NCI-H2171 (cell line): ENCODE results near the gene NRXN3.

Experiments used
- DNase-seq: peaks from one replicate; lab custom pipeline; 2025; lab: John Stamatoyannopoulos, UW

NRXN3 gene

DNA sequence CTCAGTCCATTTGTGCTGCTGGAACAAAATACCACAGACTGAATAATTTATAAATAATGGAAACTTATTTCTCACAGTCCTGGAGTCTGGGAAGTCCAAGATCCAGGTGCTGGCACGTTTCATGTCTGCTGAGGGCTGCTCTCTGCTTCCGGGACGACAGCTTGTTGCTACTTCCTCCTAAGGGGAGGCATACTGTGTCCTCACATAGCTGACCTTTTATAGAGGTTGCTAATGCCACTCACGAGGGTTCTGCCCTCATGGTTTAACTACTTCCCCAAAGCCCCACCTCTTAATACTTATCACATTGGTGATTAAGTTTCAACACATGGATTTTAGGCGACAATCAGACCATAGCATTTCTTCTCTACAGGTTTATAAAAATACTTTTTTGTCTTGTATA lies 411.1 kb downstream of the NRXN3 start:
- DNase-seq, result no peak

DNA sequence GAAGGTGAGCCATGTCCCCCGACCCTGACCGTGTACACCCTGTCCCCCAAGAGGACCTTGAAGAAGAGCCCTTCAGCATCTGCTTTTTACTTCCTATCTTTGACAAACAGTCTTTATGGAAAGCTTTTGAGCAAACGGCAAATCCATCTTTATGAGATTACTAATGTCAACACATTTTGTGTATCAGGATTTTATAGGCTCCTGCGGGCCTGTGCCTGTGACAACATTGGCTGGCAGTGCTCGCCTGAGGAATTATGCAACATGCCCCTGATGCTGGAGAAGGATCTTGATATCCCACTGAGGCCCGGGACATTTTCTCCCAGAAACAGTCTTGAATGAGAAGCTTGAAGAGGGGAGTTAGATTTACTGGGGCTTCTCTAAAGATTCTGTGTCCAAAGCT lies 416.5 kb downstream of the NRXN3 start:
- DNase-seq, result no peak

DNA sequence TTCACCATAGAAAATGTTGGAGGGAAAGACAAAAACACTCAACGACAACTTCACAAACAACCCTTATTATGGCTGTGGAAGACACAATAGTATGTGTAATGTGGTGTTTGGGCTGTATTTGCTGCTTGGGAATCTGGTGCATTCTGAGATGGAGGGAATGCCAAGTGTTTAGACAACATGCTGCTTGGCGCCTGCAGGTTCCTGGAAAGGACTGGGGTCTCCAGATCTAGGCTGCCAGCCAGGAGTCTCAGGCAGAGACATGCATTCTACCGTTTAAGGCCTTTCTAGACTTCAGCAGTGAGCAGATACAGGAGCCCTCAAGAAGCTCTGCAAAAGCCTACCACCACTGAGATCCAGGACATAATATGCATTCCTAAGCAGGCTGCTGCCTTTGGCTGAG lies 418.7 kb downstream of the NRXN3 start:
- no peak for DNase-seq

DNA sequence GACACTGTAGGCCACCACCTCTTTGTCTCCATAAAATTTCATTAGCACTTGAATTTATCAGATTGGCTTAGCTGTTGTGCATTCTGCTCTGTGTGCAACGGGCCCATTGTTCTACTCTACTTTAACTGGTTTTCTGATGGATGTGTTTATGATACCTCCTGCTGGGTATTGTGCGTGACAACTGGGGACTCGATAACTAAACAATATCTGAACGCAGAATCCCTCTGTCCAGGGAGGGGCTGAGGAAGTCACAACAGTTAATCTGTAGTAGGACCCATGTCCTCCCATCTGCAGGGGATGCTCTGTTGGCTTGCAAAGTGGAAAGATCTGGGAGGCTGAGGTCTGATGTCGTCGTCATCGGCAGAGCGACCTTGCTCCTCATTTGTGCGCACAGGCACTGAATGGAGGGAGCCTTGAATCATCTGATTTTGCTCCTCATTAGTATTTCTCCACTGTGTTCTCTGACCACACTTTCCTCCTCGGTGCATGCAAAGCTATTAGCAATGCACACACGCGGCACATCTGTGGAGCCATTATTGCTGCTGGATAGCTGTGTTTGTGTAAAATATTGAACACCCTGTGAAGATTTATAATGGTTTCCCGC lies 422.5 kb downstream of the NRXN3 start:
- DNase-seq, result no peak

DNA sequence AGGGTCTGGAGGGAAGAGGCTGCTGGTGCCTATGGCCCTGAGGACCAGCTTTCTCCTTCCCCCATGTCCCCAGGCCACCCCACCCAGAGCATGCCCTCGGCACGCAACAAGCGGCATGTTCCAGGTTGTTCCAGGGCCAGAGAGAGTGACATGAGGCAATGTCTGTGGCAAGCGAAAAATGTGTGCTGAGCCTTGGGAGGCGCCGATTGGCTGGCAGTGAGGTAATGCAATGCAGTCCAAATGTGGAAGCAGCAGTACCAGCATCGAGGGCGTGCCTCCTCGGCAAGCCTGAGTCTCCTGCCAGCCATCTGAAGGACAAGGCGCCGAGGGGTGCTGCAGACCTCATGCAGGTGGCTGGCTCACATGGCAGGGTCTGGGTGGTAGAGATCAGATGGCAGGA lies 423.8 kb downstream of the NRXN3 start:
- DNase-seq, result no peak

DNA sequence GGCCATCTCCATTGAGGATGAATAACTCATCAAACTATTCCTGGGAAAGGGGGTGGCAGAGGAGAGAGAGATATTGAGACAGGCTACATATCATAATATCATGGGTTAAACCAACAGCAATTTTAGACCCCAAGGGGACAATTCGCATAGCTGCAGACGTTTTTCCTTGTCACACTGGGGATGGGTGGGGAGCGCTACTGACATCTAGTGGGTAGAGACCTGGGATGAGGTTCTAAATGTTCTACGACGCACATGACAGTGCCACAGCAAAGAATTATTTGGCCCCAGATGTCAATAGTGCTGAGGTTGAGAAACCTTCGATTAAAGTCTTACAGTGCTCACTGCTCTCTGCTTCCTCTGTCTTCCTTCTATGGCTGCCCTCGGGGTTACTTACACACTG lies 425.6 kb downstream of the NRXN3 start:
- peak; percentile 54 for DNase-seq

DNA sequence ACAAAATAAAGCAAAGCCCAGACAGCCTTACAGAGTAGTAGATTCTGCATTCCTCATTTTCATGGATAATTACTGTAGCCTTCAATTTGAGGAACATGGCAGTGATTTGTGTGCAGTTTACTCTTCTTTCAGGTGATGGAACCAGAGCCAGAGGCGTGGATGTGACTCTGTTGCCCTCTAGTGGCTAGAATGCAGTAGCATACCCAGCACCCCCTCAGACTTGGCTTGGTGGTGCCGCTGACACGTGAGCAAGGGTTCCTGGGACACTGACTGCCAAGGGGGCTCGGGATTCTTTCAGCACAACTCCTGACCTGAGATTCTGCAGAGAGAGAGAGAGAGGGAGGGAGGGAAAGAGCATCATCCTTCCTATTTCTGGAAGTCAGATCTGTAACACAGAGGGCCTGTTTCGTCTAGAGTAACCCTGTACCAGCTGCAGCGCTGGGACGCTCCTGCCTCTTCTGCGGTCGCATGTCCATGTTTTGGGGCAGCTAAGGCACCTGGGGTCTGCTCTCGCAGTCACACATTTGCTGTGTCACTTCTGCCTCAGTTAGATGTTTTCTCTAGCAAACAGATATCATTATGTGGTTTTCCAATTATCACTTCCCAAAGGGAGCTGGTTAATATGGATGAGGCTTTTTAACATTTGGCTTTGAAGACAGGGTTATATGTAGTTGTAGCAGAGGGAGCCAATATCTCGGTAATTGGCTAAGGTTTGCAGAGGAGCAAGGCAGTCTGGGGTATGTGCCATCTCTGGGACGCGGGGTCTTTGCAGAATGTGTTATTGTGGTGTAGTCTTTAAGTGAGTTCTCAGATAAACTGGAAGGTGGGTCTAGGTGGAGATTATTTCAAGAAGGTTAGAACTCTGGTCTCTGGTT lies 428.1 kb downstream of the NRXN3 start:
- peak; percentile 68 for DNase-seq

DNA sequence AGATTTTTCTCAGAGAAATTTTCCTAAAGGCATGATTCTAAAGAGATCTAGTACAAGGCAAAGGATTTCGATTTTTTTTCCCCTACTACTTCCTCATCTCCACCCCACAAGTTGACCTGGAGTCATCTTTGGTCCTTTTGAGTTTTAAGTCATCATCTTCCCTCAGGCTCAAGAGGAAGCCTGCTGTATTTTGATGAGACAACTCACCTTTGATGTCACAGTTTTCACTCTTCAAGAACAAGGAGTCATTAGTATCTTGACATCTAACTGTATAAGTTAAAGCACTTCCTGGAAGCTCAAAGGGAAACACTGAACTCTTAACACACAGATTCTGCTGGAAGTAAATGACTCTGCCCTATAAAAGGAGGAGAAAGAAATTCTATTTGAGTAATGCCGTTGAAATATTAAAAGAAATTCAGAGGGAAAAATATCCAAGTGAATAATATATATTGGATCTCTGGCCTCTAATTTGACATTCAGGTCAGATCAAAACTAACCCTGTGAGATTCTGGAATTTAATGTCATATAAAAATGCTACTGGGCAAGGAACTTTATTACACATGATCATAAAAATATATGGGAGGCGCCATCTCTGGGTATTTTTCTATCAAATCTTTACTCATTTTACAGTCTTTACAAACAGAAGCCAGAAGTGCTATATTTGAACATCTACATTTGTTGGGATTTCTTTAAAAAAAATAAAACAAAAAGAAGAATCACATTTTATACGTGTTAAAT lies 435.0 kb downstream of the NRXN3 start:
- DNase-seq, result no peak

DNA sequence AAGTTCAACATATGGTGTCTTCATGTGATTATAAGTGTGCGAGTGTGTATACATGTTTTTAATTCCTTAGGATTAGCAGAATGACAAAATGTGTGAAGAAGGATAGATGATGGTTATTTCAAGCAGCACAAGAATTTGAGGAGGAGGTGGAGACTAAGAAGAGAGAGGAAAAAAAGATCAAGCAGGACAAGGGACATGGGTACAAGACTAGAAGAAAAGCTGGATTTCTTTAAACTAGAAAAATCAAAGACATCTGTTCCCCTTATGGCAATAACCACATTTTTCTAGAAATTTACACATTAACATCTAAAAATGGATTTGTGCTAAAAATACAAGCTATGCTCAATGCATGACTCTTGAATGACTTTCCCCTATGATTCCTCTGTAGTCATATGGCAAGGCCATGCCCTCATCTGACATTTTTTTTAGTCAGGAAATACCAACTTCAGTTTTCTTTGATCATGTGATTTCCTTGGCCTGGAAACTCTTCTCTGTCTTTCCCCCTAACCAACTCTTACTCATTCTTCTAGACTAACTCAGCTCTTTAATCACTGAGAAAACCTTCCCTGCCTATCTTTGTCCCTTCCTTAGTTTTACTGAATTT lies 435.8 kb downstream of the NRXN3 start:
- no peak for DNase-seq

DNA sequence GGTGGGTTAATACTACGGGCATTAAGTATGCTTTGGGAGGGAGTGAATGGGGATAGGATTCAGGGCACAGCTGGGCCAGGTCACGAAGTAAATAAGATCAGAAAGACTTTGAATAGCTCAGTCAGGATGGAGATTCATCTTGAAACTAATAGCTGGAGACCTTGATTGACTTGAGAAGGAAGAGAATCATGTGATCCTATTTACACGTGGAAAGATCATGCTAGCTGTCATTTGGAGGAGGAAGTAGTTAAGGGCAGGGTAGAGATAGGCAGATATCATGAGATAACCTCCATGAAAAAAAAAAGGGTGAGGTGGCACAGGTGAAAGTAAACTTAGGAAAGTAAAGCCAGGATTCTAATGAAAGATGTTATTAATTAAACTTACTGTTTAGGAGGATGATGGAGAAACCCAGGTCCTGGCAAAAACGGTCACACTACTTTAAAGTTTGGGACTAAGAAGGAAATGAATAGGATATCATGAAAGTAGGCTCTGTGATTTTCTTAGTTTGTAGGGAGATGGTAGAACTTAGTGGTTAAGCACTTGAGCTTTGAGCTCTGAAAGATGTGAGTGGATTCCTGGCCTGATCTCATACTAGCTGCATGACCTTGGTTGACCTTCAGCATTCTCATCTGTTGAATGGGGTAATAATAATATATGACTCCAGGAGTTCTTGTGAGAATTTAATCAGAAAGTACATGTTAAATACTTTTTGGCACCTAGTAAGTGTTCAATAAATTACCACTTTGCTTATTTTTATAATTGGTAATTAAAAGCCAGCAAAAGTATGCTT lies 439.0 kb downstream of the NRXN3 start:
- no peak for DNase-seq

DNA sequence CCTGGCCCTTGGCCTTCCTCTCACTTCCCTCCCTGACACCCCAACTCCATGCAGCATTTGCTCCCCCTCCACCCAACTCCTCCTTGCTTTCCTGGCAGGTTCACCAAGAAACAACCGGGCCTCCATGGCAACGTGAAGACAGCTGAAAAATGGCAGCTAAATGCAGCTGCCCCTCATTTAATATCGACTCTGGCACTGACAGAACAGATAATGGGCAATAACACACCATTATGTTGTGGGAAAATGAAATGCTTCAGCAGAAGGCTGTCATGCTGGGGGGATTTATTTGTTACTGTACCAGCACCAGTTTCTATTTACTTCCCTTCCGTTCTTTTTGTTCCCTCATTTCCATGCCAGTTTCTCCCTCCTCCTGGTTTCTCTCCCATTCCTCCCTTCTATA lies 440.8 kb downstream of the NRXN3 start:
- DNase-seq, result no peak

DNA sequence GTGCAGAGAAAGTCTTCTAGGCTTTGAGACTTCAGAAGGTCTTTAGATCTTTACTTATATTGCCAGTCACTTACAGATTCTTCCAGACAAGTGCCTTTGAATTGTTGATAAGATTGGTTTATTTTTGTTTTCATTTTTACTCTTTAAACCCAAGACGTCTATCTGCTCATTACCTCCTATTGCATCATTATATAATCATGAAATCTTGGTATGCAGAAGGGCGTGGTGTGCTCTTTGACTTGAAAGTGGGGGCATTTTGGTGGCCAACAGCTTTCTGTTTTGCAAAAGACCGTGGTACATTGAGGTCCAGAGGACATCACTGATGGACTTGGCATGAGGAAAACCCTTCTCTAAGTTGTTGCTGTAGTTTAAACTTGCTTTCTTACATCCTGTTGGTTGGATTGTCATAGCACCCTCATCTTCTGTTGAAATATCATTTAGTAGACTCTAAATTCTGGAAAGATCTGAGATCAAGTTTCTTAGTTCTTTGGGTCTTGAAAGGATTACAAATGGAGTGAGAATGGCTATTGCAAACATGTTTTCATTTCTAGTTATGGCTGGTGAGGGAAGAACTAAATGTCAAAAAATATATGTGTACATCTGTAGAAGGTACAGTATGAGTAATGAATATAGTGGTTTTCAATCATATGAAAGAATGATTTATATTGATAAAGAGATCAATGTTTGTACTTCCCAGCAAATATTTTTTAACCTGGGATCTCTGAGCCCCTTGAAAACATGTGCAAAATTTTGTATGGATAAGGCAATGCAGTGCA lies 441.8 kb downstream of the NRXN3 start:
- no peak for DNase-seq

DNA sequence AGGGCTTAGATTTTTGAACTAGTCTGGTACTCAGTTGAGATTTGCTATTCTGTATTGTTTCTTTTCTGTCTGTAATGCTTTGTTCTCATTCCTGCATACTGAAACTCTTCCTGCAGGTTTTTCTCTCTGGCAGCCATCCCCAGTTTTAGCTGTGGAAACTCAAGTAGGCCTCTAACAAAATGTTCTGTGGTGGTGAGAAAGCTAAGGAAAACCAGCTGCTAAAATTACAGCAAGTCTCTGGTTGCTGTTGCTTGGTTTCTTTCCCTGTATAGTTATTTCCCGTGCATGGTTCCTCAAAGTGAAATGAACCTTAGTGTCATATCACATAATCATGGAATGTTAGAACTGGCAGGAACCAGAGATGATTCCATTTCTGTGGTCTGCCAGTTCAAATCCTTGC lies 442.5 kb downstream of the NRXN3 start:
- DNase-seq, result no peak

DNA sequence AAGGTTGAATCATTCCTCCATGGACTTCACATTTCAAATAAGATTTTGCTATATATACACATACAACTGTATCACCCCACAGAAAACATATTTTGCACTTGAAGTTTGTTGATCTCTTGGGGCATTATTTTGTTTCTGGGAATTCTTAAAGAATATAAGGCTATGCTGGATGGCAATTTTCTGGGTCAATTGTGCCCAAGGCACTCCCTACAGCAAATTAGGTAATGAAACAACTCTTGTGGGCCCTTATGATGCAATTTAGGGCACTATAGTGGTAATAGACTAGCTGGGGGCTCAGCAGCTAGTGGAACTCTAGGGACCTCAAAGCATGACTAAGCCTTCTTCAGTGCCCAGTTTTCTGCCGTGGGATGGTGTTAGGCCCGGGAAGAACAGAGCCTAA lies 444.4 kb downstream of the NRXN3 start:
- no peak for DNase-seq

DNA sequence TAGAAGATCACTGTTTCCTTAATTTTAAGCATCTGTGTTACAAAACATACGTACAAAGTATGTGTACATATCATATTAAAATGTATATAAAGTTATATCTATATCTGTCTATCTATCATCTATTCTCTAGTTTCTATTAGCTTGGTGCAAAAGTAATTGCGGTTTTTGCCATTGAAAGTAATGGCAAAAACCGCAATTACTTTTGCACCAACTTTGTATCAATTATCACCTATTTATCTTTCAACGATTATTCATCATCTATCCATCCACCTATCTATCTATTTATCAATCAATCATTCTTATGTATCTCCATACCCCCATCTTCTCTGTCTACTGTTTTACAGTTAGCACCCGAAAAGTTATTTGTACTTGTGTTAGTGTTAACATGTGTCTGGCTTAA lies 447.6 kb downstream of the NRXN3 start:
- no peak for DNase-seq

DNA sequence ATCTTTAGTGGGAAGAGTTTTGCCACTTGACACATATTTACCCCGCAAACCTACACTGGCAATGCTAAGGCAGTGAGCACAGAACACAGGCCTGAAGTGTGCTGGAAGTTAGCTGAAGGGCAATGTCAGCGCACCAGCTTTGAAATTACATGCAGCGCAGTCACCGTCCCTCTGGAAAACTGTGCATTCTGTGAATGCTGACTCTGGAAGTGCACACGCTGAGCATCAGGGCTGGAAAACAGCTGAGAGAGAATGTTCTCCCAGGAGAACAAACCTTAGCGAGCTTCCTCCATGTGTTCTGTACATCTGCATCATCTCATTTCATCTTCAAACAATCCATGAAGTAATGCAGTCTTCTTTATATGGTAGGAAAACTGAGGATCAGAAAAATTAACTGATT lies 448.2 kb downstream of the NRXN3 start:
- no peak for DNase-seq

DNA sequence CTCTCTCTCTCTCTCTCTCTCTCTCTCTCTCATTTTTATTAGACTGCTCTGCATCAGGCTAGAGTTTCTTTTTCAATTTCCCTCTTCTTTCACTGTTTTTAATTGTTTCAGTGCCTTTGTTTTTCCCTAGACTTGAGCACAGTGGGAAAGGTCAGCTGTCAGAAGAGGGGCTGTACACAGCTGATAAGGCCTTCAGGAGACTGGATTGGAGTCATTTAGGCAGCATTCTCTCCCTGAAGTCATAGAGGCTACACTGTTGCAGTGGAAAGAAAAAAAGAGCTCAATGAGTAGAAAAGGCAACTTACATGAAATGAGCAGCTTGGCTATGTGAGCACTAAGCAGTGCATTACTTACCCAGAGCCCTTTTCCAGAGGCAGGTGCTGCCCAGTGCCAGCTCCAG lies 456.9 kb downstream of the NRXN3 start:
- DNase-seq, result no peak

DNA sequence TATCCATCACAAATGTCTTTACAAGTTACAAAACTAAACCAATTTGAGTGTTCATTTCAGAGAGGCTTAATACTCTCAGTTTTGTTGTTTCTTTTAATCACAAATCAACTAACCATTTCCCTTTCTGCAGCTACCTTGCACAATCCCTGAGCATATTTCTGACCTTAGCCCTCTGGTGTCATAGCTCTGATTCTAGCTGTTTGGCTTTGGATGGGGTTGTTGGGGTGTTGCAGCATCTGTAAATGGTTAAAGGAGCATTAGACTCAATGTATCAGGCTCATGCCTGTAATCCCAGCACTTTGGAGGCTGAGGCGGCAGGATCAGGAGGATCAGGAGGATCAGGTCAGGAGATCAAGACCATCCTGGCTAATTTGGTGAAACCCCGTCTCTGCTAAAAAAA lies 461.4 kb downstream of the NRXN3 start:
- DNase-seq, result no peak

DNA sequence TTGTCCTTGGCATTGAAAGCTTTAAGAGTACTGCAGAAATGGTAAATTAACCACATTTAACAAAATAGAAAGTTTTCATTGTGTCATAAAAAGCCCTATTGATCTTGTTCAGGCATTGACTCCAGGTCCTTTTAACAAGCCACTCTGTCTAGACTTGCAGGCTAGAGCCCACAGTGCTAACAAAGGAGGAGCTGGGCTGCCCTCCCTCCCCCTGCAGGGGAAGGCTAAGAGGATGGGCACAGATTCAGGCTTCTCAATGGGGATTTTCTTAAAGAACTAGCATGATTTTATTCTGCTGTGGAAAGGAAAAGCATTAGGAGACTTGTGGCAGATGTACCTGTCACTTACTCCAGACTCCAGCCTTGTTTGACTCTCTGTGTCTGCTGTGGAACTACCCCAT lies 463.6 kb downstream of the NRXN3 start:
- DNase-seq, result no peak

DNA sequence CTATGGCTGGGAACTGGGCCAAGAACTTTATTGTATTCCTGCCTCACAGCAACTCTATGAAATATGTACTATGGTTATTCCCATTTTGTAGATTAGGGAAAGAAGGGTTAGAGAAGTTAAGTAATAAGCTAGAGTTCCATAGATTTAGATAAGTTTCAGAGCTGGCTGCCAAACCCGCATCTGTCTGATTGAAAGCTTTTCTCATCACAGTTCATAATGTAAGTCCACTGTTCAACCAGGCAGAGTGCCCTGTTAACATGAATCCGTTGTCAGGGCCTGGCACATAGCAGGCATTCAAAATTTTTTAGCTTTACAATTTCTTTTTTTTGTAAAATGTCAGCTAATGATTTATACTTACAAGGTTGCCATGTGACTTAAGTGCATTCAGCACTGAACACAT lies 467.3 kb downstream of the NRXN3 start:
- DNase-seq, result no peak

DNA sequence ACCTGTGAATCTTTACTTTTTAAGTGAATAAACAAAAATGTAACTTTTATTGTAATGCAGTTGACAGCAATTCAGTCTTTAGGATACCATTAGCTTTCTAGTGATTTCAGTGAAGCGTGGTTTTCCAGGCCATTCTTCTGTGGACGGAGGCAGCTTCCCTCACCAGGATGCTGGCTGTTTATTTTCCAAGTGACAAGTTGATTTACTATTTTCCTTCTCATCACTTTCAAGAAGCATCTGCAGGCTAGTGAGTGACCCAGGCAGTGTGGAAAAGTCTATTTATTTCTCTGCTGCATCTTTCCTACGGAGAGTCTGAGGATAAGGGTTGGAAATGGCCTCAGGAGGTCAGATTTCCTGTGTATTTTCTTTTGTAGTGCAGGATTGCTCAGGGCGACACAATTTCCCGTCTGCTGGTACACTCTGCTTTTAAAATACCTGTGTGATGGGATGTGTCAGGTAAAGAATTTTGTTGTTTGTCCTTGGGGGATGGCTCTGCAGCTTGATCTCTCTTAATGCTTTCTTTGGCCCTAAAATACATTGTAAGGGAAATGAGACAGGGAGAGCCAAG lies 467.8 kb downstream of the NRXN3 start:
- no peak for DNase-seq
